HG03521 (cell line): ENCODE data around the gene ZNF500.
A peak's percentile ranks its signal among the peaks of the same experiment; 100 is the strongest.

ENCODE experiments used
- ATAC-seq: cut with Tn5 transposase; IDR thresholded peaks from one replicate; pipeline ENCODE4 v1.9.1; 2021; ENCODE audit warnings: mild to moderate bottlenecking, moderate library complexity; ENCODE audit not compliant: unreplicated experiment

The ZNF500 gene

GRCh38 chr16:4766875-4767628, at the start of gene ZNF500:
Gene ZNF500, minus strand, starts transcription at chr16:4767162. Its CDS starts 1,184 bp downstream, at chr16:4765978.
- peak; percentile 79 for ATAC-seq

GRCh38 chr16:4814542-4815173, 47.7 kb upstream of the ZNF500 start:
- no peak for ATAC-seq

GRCh38 chr16:4814046-4814445, 47.1 kb upstream of the ZNF500 start:
- ATAC-seq, result no peak

GRCh38 chr16:4813251-4814003, 46.5 kb upstream of the ZNF500 start:
- ATAC-seq, result no peak

- ATAC-seq, result no peak
Measured at GRCh38 chr16:4811773-4812172, 44.8 kb upstream of the ZNF500 start.

- no peak for ATAC-seq
Measured at GRCh38 chr16:4811242-4811641, 44.3 kb upstream of the ZNF500 start.

GRCh38 chr16:4806280-4806679, 39.3 kb upstream of the ZNF500 start:
- ATAC-seq, result no peak

- ATAC-seq, result no peak
Measured at GRCh38 chr16:4805231-4805630, 38.3 kb upstream of the ZNF500 start.

- no peak for ATAC-seq
Measured at GRCh38 chr16:4803898-4804762, 37.2 kb upstream of the ZNF500 start.

GRCh38 chr16:4803401-4803844, 36.5 kb upstream of the ZNF500 start:
- no peak for ATAC-seq

- peak; percentile 87 for ATAC-seq
Measured at GRCh38 chr16:4802659-4803287, 35.8 kb upstream of the ZNF500 start.

GRCh38 chr16:4801962-4802658, 35.1 kb upstream of the ZNF500 start, which contains the start of gene ROGDI:
Gene ROGDI, minus strand, starts transcription at chr16:4802633. Its CDS starts 62 bp downstream, at chr16:4802571.
- ATAC-seq, result peak; percentile 37

GRCh38 chr16:4801051-4801961, 34.3 kb upstream of the ZNF500 start:
- no peak for ATAC-seq

- no peak for ATAC-seq
Measured at GRCh38 chr16:4800290-4801041, 33.5 kb upstream of the ZNF500 start.

GRCh38 chr16:4799171-4799855, 32.4 kb upstream of the ZNF500 start:
- no peak for ATAC-seq

GRCh38 chr16:4798456-4798855, 31.5 kb upstream of the ZNF500 start:
- ATAC-seq, result no peak

GRCh38 chr16:4797805-4798252, 30.9 kb upstream of the ZNF500 start:
- ATAC-seq, result no peak
